PC-9 (cell line): ENCODE results near the gene PROZ.

Source experiments
- CTCF ChIP-seq: fragments of 200-600 bp; sonication (generic); conservative IDR thresholded peaks from 2 replicates; pipeline ENCODE4 v1.6.1; 2017; ENCODE audit warnings: mixed run types, antibody characterized with exemption, mild to moderate bottlenecking, moderate library complexity
- EZH2 ChIP-seq: fragments of 200-600 bp; sonication (generic); IDR thresholded peaks from 2 replicates; pipeline ENCODE4 v1.8.0; 2017; ENCODE audit warnings: antibody characterized with exemption, low read depth

- TF ChIP-seq CTCF: no peak
- TF ChIP-seq EZH2: no peak
Observed at GRCh38 chr13:113202912-113203311, 44.5 kb downstream of the PROZ start.
